Left lung (tissue), 10 donors: ENCODE measurements around the gene MT1H. TPM values are rescaled to one million over a fixed set of nuclear protein-coding genes. Genes with fewer than 3 reads are reported as not detected.
A peak's percentile ranks its signal among the peaks of the same experiment; 100 is the strongest.

Source experiments
- ATAC-seq: fragments of 200-7000 bp; cut with Tn5 transposase; one replicate; pipeline ENCODE4 v1.9.1; 2020; ENCODE audit warnings: moderate library complexity
- DNase-seq, 4 donors: peaks; one replicate each; pipeline ENCODE4 v3.0.0-alpha.2; 2013 to 2020
- H3K27ac ChIP-seq, 2 donors: fragments of 200-600 bp; sonication (generic) in 1 of 2; one replicate each; pipeline versions ENCODE4 v1.5.0 to v1.8.0; 2020 to 2021
- H3K27me3 ChIP-seq, 2 donors: fragments of 200-600 bp; sonication (generic) in 1 of 2; one replicate each; pipeline versions ENCODE4 v1.5.0 to v1.8.0; 2020 to 2021
- H3K36me3 ChIP-seq, 2 donors: fragments of 200-600 bp; sonication (generic) in 1 of 2; one replicate each; pipeline versions ENCODE4 v1.5.0 to v1.8.0; 2020 to 2021
- H3K4me1 ChIP-seq, 2 donors: fragments of 200-600 bp; one replicate each; pipeline ENCODE4 v1.8.0; 2021
- H3K4me3 ChIP-seq, 2 donors: fragments of 200-600 bp; sonication (generic) in 1 of 2; one replicate each; pipeline versions ENCODE4 v1.5.0 to v1.8.0; 2020 to 2021; ENCODE audit warnings: mild to moderate bottlenecking in 1 of 2
- H3K9me3 ChIP-seq, 2 donors: fragments of 200-600 bp; sonication (generic) in 1 of 2; one replicate each; pipeline versions ENCODE4 v1.5.0 to v1.8.0; 2020 to 2021
- intact Hi-C, 2 donors: fragments of 100-400 bp; cut with DNase I; formaldehyde crosslinking; loops; one replicate each; pipeline versions ENCODE4 v1.11.2 to v1.14.2; 2022
- polyA plus RNA-seq, 6 donors: library from polyadenylated mRNA; unstranded; fragments of 120-200 nt; gene quantifications; one replicate each; pipeline ENCODE4 v1.2.1, GENCODE V29; 2013; ENCODE audit not compliant: insufficient read length in 6 of 6
- total RNA-seq, 2 donors: library from RNA; stranded (reverse); fragmentation: NEBNext Ultra II Directional; extraction: Animal tissue kit (Norgen Biotek cat#: 25700); gene quantifications; one replicate each; pipeline ENCODE4 v1.2.1, GENCODE V29; 2021
- TF ChIP-seq, protein P1 (sequence below), 2 donors: fragments of 200-600 bp; sonication (generic) in 1 of 2; IDR thresholded peaks; one replicate each; pipeline versions ENCODE4 v1.5.0 to v1.8.0; 2021; ENCODE audit warnings: antibody characterized with exemption in 2 of 2
- donor health status: DM: no; HTN: yes; CAD: no.
- donor health status: DM: no; HTN: no; CAD: no.

MT1H gene
- total and polyA plus RNA-seq, 8 donors: 1.1 to 2.3 (median 2.2) TPM; not detected in 4

DNA sequence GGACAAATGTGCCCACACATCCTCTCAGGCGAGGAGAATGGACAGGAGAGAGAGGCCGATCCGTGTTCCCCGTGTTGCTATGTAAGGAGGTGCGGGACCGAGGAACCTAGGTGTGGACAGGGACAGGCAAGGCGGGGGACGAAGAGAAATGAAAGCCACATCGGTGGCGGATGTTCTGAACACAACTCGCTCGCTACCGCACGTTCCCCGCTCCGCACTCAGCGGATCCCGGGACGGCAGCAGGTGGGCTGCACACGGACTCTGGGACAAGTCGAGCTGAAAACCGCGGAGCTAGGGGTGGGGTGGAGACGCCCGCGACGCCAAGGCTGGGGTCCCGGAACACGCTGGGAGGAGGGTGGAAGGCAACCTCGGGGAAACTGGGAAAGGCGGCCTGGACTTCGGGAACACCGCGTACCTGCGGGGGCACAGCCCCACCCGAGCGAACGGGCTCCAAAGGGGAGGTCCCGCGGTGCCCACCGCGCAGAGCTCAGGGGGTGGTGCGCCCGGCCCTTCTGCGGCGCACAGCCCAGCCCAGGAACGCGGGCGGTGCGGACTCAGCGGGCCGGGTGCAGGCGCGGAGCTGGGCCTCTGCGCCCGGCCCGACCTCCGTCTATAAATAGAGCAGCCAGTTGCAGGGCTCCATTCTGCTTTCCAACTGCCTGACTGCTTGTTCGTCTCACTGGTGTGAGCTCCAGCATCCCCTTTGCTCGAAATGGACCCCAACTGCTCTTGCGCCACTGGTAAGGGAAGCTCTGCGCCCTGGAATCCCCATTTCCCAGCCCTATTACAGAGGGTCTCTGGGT is 44.3 kb upstream of the MT1H start, which contains the start of gene MT1E:
Gene MT1E (plus strand): TSS at position 642 of the 803 bp plus-strand sequence. CDS start 71 bp downstream, at position 713.
- DNase-seq (peak in 1 of 4 donors; percentile 89), ATAC-seq (peak; percentile 92)
- TF ChIP-seq, protein P1, sequence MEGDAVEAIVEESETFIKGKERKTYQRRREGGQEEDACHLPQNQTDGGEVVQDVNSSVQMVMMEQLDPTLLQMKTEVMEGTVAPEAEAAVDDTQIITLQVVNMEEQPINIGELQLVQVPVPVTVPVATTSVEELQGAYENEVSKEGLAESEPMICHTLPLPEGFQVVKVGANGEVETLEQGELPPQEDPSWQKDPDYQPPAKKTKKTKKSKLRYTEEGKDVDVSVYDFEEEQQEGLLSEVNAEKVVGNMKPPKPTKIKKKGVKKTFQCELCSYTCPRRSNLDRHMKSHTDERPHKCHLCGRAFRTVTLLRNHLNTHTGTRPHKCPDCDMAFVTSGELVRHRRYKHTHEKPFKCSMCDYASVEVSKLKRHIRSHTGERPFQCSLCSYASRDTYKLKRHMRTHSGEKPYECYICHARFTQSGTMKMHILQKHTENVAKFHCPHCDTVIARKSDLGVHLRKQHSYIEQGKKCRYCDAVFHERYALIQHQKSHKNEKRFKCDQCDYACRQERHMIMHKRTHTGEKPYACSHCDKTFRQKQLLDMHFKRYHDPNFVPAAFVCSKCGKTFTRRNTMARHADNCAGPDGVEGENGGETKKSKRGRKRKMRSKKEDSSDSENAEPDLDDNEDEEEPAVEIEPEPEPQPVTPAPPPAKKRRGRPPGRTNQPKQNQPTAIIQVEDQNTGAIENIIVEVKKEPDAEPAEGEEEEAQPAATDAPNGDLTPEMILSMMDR (IDR thresholded peaks at IDR 0.05): no peak
- Histone ChIP-seq H3K27me3 (peaks cover 0 to 42% of the 10 kb centered on the region in 2 donors), H3K27ac (peak within 1 kb of the TSS; percentile 80 to 90), H3K36me3 (no peaks in the 10 kb centered on the region), H3K4me3 (peak within 1 kb of the TSS; percentile 46 to 50), H3K4me1 (peaks cover 5 to 23% of the 10 kb centered on the region in 2 donors), H3K9me3 (no peaks in the 10 kb centered on the region)
- intact Hi-C loops: no loop called here

DNA sequence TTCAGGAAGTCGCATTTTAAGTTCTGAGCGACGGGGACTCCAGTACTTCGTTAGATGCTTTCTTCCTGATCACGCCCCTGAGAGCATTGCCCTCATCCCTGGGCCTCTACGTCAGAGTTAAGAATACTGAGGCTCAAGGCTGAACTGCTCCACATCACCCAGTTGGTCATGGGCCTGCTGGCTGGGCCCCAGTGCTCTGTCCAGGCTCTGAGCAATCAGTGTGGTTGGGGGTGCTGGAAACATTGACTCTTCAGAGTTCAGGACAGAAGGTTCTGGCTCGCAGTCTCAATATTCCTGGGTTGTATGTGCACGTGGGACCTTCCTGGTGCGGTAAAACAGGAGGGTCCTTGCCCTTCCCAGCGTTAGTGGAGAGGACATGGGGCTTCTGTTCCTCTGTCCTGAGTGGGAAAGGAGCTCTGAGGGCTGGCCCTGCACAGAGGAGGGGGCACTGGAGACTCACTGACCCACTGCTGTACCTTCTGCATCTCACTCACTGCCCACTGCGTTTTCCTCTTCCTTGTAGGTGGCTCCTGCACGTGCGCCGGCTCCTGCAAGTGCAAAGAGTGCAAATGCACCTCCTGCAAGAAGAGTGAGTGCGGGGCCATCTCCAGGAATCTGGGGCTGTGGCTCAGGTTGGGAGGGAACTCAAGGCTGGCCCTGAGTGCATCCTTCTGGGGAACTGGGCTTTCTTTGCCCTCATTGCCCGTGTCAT is 43.5 kb upstream of the MT1H start:
- Histone ChIP-seq H3K36me3 (no peaks in the 10 kb centered on the region), H3K4me3 (peak overlapping the region; percentile 46 to 50), H3K27ac (peak overlapping the region; percentile 80 to 90), H3K27me3 (peaks cover 0 to 47% of the 10 kb centered on the region in 2 donors), H3K4me1 (peaks cover 5 to 23% of the 10 kb centered on the region in 2 donors), H3K9me3 (no peaks in the 10 kb centered on the region)
- DNase-seq: no peak
- intact Hi-C loops: no loop called here
- peak; percentile 62 for ATAC-seq
- TF ChIP-seq, protein P1 (IDR thresholded peaks at IDR 0.05): no peak

DNA sequence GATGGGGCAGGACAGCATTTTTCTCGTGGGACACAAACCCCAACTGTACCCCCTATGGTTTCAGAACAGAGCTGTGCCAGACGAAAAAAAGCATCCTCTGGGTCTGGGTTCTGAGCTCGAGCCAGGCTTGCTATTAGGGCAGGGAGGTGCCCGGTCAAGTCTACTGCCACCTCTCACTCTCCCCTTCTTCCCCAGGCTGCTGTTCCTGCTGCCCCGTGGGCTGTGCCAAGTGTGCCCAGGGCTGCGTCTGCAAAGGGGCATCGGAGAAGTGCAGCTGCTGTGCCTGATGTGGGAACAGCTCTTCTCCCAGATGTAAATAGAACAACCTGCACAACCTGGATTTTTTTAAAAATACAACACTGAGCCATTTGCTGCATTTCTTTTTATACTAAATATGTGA is 42.9 kb upstream of the MT1H start:
- Histone ChIP-seq H3K36me3 (no peaks in the 10 kb centered on the region), H3K27me3 (peaks cover 0 to 53% of the 10 kb centered on the region in 2 donors), H3K9me3 (no peaks in the 10 kb centered on the region), H3K27ac (peak overlapping the region; percentile 61 to 80), H3K4me3 (peak overlapping the region; percentile 46 to 50), H3K4me1 (peaks cover 5 to 23% of the 10 kb centered on the region in 2 donors)
- DNase-seq (no peak), ATAC-seq (peak; percentile 11)
- TF ChIP-seq, protein P1 (IDR thresholded peaks at IDR 0.05): no peak
- intact Hi-C loops: no loop called here

DNA sequence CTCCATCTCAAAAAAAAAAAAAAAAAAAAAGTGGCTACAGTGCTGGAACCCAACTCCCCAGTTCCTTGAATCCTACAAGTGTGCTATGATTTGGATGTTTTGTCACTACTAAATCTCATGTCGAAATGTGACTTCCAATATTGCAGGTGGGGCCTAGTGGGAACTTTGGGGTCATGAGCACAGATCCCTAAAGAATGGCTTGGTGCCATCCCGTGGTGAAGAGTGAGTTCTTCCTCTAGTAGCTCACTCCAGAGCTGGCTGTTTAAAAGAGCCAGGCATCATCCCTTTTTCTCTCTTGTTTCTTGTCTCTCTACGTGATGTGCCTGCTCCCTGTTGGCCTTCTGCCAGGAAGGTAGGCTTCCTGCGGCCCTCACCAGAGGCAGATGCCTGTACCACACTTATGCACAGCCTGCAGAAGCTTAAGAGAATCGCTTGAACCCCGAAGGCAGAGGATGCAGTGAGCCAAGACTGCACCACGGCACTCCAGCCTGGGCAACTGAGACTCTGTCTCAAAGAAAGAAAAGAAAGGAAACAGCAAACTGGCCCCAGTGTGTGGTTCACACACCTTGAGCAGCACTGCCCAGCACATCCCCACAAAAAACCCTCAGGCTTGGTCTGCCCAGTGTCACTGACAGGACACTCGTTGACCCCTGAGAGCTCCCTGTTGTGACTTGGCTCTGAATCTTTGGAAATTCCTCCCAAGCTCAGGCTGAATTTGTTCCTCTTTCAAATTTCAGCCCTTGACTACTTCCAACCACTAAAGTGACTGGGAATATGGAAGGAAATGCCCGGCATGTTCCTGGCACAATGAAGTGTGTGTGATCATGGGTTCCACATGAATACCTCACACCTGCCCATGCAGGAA is 40.9 kb upstream of the MT1H start:
- TF ChIP-seq, protein P1 (IDR thresholded peaks at IDR 0.05): no peak
- Histone ChIP-seq H3K4me1 (peaks cover 5 to 28% of the 10 kb centered on the region in 2 donors), H3K27ac (no peak overlapping the region), H3K27me3 (peaks cover 8 to 73% of the 10 kb centered on the region in 2 donors), H3K9me3 (no peaks in the 10 kb centered on the region), H3K4me3 (no peak overlapping the region), H3K36me3 (no peaks in the 10 kb centered on the region)
- ATAC-seq: no peak
- DNase-seq: no peak
- intact Hi-C loops: no loop called here
